T1000 (cell line): ENCODE measurements around the gene HOXB6.
A peak's percentile ranks its signal among the peaks of the same experiment; 100 is the strongest.

Experiments
- DNase-seq: peaks from one replicate; lab custom pipeline; 2025; ENCODE audit warnings: mixed read lengths; lab: John Stamatoyannopoulos, UW

The HOXB6 gene

GRCh38 chr17:48593840-48594537 lies 10.8 kb downstream of the HOXB6 start:
- DNase-seq: peak; percentile 57

GRCh38 chr17:48593126-48593829 lies 11.5 kb downstream of the HOXB6 start, which contains the start of gene HOXB5:
Gene HOXB5 (minus strand): TSS chr17:48593779. CDS start chr17:48593682, 97 bp downstream.
- no peak for DNase-seq

GRCh38 chr17:48592577-48592976 lies 12.2 kb downstream of the HOXB6 start:
- no peak for DNase-seq

GRCh38 chr17:48592057-48592514 lies 12.7 kb downstream of the HOXB6 start:
- no peak for DNase-seq

- no peak for DNase-seq
Measured at GRCh38 chr17:48591255-48592056, 13.3 kb downstream of the HOXB6 start.

- no peak for DNase-seq
Measured at GRCh38 chr17:48590607-48591161, 14.1 kb downstream of the HOXB6 start.

- no peak for DNase-seq
Measured at GRCh38 chr17:48589831-48590606, 14.8 kb downstream of the HOXB6 start, which contains the start of gene HOXB3. Gene HOXB3 (minus strand): TSS chr17:48590241. CDS start chr17:48552474, 37,767 bp downstream.

GRCh38 chr17:48589060-48589830 lies 15.5 kb downstream of the HOXB6 start:
- DNase-seq: no peak

- no peak for DNase-seq
Measured at GRCh38 chr17:48588528-48588927, 16.3 kb downstream of the HOXB6 start.

- DNase-seq: no peak
Measured at GRCh38 chr17:48588074-48588415, 16.7 kb downstream of the HOXB6 start.

GRCh38 chr17:48587276-48588073 lies 17.3 kb downstream of the HOXB6 start:
- DNase-seq: no peak

GRCh38 chr17:48586355-48587258 lies 18.2 kb downstream of the HOXB6 start:
- DNase-seq: no peak

GRCh38 chr17:48584223-48584741 lies 20.5 kb downstream of the HOXB6 start:
- no peak for DNase-seq

- no peak for DNase-seq
Measured at GRCh38 chr17:48583708-48584222, 21.0 kb downstream of the HOXB6 start.

GRCh38 chr17:48582750-48583069 lies 22.1 kb downstream of the HOXB6 start:
- no peak for DNase-seq

- no peak for DNase-seq
Measured at GRCh38 chr17:48579760-48580554, 24.8 kb downstream of the HOXB6 start.

GRCh38 chr17:48579471-48579759 lies 25.4 kb downstream of the HOXB6 start:
- no peak for DNase-seq
